SIG-M5 (cell line): ENCODE results near the gene CLEC20A.

Experiments
- DNase-seq: peaks from one replicate; lab custom pipeline; 2025; lab: John Stamatoyannopoulos, UW

Gene CLEC20A

DNA sequence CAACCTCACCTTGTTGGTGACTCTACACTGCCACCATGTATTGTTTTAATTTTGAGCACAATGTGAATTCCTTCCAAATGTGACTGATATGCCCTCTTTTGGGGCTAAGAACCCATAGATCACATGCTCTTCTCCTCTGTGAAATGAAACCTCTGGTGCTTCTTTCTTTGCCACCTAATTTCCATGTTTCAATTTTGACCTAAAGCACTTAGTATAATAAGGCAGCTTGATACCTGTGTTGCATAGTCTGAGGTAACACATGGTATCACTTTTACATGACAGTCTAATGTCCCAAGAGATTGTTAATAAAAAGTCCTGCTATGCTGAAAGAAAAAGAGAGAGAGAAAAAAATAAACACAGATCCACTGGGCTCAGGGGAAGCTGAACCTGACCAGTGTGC is 24.2 kb downstream of the CLEC20A start:
- DNase-seq = no peak

DNA sequence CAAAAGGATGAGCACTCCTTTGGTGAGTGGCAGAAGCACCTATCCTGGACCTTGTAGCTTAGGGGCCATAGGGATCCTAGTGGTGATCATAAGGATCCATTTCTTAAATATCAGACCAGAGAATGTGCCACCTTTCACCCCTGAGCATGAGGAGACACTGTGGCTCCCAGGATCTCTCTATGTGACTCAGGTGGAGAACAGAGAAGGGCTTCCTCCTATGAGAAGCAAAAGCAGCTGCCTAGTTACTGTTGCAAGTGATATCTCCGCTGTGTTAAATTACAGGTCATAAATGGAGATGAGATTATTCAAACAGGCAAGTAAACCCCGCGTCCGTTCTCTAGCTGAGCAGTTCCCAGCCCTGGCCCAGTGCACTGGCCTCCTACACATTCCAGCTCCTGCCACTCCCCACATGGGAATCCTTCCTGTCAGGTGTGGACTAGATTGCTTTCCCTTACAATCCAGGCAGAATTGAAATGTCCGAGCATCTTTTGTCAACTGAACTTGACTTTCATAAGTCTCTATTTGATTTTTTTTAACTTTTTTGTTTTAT is 26.3 kb downstream of the CLEC20A start:
- no peak for DNase-seq

- DNase-seq = no peak
Measured at GRCh38 chr1:178467837-178468236, 28.9 kb downstream of the CLEC20A start.

- no peak for DNase-seq
Measured at GRCh38 chr1:178465011-178465410, 31.8 kb downstream of the CLEC20A start.

- DNase-seq = no peak
Measured at GRCh38 chr1:178464566-178464965, 32.2 kb downstream of the CLEC20A start.

DNA sequence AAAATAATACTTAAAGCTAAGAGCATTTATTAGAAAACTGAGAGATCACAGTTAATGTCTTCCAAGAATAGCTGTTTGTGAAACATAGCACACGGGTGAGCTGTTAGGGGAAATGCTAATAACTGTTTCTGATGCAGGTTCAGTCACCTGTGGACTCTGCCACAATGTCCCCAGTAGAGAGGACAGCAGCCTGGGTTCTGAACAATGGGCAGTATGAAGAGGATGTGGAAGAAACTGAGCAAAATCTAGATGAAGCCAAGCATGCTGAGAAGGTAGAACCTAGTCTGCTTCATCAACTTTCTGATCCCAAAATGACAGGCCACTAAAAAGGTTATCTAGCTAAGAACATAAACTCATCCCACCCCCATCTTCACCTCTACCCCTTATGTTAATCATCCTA is 32.6 kb downstream of the CLEC20A start:
- no peak for DNase-seq

- no peak for DNase-seq
Measured at GRCh38 chr1:178461701-178462100, 35.1 kb downstream of the CLEC20A start.

DNA sequence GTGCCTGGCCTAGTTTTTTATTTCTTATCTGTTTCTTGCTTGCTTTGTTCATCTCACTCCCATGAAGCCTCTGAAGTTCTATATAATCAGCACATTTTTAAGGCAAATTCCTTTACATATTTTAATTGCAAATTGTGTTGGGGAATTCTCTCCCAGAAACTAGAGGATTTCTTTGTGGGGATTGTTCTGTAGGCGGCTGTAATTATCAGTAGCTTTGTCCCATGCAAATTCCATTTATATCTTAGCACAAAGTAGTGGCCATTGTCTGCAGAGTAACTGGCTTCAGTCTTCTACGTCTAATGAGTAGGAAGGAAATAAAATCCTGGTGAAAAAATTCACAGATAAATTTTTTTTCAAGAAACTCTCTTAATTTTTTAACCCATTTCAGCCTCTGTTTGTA is 35.7 kb downstream of the CLEC20A start:
- no peak for DNase-seq

GRCh38 chr1:178458203-178458602 is 38.6 kb downstream of the CLEC20A start:
- DNase-seq = no peak

DNA sequence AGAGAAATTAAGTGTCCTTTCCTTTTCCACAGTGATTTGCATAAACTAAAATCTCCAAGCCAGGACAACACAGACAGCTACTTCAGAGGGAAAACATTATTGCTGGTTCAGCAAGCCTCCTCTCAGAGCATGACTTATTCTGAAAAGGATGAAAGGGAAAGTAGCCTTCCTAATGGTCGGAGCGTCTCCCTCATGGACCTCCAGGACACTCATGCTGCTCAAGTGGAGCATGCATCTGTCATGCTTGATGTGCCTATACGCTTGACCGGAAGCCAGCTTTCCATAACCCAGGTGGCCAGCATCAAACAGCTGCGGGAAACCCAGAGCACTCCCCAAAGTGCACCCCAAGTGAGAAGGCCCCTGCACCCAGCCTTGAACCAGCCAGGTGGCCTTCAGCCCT is 39.1 kb downstream of the CLEC20A start:
- DNase-seq = no peak

DNA sequence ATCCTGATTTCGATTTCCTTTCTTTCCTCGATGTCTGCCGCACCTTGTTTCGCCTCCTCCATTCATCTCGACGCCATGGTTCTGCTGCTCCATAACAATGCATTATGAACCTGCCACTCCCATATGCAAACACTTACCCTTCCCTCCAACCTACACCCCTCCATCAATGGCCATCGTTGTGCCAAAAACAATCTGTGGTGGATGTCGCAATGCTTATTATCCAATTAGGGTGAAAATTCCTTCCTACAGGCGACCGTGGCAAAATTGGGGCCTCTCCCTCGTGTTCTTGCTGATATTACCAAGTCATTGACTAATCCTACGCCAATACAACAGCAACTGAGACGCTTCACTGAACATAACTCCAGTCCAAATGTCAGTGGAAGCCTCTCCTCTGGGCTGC is 40.3 kb downstream of the CLEC20A start:
- DNase-seq = no peak

DNA sequence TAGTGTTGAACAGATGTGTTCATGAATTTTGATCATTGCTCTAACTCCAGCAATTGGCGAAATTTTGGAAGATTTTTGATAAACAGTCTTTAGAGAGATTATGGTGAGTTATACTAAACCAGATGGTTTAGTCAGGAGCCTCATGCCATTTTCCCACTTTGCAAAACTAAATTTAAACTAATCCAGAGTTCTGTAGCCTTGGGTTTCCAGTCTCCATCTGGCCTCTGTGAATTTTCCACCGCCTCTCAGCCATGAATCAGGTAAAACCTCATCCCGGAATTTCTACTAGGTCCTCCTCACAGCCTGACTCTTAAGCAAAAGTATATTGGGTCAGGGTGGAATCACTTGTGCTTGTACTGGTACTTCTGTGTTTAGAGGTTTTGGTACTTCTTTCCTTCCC is 44.8 kb downstream of the CLEC20A start:
- DNase-seq = no peak

DNA sequence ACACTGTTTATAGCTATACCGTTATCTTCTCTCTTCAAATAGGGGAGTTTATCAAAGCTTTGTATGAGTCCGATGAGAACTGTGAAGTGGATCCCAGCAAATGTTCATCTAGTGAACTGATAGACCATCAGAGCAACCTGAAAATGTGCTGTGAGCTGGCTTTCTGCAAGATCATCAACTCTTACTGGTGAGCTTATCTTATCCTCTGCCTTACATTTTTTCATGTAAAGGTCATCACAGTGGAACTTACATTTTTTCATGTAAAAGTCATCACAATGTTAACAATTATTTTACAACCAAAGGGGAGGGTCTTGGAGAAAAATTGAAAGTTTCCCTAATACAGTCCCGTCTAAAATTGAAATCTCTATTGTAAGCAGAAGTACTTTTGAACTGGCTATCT is 45.2 kb downstream of the CLEC20A start:
- no peak for DNase-seq

- DNase-seq = no peak
Measured at GRCh38 chr1:178450871-178451270, 45.9 kb downstream of the CLEC20A start.

DNA sequence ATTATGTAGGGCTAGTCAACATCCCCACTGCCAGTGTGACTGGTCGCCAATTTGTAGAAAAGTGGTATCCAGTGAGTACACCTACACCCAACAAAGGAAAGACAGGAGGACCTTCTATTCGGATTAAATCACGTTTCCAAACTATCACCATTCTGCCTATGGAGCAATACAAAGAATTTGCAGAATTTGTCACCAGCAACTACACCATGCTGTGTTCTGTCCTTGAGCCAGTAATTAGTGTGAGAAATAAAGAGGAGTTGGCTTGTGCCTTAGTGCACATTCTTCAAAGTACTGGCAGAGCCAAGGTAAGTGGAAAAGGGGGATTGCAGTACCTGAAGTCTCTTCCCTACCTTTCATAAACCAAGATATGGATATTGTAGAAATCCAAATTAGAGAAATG is 53.8 kb downstream of the CLEC20A start:
- no peak for DNase-seq

GRCh38 chr1:178438432-178438831 is 58.3 kb downstream of the CLEC20A start:
- no peak for DNase-seq

GRCh38 chr1:178436899-178437298 is 59.9 kb downstream of the CLEC20A start:
- no peak for DNase-seq

DNA sequence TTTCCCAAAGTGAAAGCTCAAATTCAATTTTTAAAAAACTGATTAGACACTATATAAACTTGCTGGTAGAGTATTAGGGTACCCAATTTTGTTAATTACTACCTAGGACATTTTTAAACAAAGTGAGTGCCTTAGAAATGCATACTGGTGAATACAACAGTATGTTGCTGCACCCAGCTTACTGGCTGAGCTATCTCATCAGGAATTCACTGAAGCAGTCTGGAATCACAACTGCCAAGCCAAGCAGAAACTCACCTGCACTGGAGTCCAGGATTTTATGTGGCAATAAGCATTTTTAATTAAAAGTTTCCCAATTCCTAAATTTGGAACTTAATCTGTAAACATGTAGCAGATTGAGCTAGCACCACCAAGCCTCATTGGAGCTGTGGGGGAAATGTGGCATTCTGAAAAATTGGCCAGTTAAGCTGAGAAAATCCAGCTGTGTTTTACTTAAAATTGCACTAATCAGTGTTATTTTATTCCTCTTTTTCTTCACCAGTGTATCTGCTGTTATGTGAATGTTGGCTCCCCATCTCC is 61.8 kb downstream of the CLEC20A start:
- DNase-seq = no peak

DNA sequence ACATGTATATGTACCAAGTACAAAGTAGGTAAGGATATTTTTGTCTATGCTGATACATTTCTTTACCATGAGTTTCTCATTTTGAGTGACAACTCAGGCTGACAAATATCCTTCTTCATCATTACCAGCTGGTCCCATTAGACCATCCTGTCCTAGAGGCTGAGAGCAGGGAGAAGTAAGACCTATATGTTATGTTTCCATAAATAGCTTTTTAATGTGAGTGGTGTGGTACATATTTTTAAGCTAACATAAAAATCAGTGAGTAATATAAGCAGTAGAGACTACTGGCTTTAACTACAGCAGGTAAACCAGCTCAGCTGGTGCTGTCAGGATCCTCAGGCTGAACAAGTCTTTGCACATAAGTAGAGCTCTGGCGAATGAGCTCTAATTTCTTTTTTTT is 62.4 kb downstream of the CLEC20A start:
- DNase-seq = no peak
